ENCODE measurements around the gene C1R.

C1R gene

DNA sequence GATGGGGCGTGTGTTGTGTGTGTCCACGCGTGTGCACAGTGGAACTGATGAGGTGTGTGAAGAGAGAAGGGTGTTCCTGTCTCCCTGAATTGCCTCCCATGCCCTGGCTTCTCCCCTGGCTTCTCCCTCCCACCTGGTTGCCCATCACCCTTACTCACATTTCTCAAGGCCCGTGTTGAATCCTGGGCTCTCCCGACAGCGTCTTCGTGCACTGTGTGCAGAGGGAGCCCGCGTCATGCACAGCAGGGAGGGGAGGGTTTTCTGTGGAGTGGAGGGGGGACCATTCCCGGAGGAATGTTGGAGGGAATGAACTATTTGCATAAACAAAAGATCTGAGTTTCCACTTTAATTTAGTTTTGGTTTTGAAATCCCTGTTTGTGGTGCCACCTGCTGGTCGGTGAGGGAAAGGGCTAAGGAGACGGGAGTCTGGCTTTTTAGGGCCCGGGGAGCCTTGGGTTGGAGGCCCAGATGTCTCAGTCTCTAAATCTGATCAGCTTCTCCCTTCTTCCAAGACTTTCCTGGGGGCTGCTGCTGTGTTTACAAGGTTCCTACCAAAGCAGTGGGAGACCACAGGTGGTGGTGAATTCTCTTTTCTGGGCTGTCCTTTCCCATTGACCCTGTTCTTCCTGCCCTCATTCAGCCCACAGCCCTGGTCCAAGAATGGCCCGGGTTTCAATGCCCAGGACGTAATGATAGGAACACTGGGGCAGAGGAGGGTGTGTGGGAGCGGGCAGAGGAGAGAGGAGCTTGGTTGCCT is at the start of gene C1R:
TSS of gene C1R (minus strand) at position 217 of the 757 bp plus-strand sequence. CDS start at position 160, 57 bp downstream.
- FAIRE-seq (peak; percentile 17), DNase-seq (ENCODE audit: low spot score) (peak; percentile 74)

DNA sequence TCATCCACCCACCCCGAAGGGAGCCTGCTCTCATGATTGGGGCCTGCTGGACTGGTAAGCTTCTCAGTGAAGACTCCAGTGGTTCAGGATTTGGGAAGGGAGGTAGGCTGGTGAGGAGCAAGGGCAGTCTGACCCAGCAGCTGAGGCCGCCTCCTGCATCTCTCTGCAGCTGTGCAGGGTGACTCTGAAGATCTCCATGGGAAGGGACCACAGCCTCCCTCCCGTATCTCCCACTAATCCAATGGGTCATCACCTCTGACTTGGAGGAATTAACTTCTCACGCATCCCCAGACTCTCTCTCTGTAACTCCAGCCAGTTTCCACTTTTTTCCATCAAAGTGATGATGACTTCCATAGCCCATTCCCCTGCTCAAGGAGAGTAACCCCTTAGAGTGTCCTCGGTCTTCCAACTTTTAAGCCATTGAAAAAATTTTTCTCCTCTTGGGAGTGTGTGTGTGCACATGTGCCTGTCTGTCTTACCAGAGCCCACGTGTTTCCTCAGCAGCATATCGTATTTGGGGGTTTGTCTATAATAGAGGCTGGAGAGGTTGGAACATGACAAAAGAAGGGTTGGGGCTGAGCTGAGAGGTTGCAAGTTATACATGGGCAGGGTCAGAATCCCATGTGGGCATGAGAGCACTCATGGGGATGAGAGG is 49.2 kb upstream of the C1R start:
- no peak for FAIRE-seq
- DNase-seq (ENCODE audit: low spot score), result no peak

DNA sequence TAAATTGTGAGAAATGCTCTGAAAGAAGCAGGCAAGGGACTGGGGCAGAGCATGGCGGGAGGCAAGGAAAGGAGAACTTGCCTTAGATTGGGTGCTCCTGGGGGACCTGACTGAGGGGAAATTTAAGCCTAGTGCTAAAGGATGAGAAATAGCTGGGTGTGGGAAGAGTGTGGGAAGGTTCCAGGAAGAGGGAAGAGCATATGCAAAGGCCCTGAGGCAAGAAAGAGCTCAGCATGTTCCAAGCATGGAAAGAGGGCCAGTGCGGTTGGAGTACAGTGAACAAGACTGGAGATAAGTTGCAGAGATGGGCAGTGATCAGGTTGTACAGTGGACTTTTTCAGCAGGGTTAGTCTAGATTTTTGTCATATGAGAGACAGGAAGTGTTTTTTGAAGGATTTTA is 47.0 kb upstream of the C1R start:
- DNase-seq (ENCODE audit: low spot score), result no peak
- FAIRE-seq, result no peak

DNA sequence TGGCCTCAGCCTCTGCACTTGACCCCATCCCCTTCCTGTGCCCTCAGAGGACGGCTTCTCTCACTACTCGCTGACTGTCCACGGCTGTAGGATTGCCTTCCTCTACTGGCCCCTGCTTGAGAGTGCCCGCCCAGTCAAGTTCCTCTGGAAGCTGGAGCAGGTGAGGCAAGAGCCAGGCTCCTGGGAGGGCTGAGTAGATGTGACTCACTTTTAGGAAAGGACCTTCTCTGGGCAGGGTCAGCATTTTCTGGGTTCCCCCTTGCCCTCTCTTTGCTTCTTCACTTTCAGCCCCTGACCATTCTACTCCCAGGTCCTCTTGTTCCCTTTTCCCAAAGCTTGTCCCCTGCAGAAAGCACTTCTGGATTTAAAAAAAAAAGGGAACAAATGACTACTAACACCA is 45.7 kb upstream of the C1R start:
- DNase-seq (ENCODE audit: low spot score) (no peak), FAIRE-seq (peak; percentile 61)

DNA sequence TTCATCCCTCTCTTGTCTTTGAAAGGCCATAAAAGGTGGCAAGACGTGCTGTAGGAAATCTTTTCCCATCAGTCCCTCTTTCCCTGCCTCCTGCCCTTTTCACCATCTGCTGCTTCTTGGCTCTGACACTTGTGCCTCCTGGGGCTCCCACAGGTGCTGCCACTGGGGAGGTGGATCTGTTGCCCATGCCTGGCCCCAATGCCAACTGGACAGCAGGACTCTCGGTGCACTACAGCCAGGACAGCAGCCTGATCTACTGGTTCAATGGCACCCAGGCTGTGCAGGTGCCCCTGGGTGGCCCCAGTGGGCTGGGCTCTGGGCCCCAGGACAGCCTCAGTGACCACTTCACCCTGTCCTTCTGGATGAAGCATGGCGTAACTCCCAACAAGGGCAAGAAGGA is 44.4 kb upstream of the C1R start:
- DNase-seq (ENCODE audit: low spot score) (no peak), FAIRE-seq (peak; percentile 13)

DNA sequence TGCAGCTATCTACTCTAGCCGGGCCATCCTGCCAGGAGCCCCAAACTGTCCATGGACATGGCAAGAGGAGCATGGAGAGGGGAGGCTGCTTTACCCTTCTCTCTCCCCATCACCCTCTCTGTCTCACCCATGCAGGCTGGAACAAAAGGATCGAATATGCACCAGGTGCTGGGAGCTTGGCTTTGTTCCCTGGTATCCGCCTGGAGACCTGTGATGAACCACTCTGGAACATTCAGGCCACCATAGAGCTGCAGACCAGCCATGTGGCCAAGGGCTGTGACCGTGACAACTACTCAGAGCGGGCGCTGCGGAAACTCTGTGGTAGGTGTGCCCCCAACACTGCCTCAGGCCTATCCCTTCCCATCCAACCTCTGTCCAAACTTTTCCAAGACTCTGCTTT is 43.8 kb upstream of the C1R start:
- FAIRE-seq, result no peak

DNA sequence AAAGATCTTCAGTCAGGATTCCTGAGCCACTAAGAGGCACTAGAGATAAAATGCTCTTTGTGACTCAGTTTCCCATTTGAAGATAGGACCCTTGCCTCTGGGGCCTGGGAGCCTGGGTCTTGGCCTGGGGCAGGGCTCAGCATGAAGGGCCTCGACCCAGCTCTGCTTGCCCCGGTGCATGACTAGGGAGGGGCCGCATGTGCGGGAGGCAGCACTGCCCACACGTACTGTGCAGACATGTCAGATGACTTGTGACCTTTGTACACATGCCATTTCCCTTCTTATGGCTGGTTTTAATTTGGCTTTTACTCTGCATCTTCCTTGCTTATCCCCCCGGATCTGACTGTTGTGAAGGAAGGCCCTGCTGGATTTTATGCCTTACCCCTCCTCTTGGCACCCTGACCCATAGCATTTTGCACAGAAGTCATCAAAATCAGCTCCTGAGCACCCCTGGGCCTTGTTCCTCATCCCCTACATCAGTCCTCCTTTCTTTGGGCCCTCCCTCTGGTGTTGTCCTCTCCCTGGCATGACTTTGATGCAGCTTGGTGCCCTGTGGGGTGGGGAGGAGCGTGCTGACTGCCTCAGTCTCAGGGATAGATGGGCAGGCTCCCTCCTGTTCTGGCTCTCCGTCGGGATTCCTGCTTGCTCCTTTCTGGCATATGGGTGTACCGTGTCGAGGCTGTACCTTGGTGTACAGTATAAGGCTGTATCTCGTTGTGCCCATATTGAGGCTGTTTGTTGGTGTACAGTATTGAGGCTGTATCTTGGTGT is 42.3 kb upstream of the C1R start:
- FAIRE-seq, result peak; percentile 9
- no peak for DNase-seq (ENCODE audit: low spot score)

More for the DNA sequence above, 43.8 kb upstream of the C1R start:
- no peak for DNase-seq (ENCODE audit: low spot score)

DNA sequence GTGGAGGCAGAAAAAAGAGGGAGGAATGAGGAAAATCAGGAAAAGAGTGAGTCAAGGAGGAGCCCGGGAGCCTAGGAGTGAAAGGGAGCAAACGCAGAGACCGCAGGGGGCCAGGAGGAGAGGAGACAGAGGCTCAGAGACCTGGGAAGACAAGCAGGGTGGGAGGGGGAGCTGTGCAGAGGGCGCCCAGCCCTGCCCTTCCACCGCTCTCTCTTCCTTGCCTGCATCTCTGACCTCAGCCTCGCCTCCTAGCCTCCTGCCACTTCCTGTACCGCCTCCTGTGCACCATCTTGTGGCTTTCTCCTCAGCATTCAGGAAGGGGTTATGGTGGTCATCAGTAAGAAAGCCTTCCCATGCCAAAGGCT is 39.2 kb upstream of the C1R start:
- DNase-seq (ENCODE audit: low spot score) (peak; percentile 31), FAIRE-seq (no peak)

DNA sequence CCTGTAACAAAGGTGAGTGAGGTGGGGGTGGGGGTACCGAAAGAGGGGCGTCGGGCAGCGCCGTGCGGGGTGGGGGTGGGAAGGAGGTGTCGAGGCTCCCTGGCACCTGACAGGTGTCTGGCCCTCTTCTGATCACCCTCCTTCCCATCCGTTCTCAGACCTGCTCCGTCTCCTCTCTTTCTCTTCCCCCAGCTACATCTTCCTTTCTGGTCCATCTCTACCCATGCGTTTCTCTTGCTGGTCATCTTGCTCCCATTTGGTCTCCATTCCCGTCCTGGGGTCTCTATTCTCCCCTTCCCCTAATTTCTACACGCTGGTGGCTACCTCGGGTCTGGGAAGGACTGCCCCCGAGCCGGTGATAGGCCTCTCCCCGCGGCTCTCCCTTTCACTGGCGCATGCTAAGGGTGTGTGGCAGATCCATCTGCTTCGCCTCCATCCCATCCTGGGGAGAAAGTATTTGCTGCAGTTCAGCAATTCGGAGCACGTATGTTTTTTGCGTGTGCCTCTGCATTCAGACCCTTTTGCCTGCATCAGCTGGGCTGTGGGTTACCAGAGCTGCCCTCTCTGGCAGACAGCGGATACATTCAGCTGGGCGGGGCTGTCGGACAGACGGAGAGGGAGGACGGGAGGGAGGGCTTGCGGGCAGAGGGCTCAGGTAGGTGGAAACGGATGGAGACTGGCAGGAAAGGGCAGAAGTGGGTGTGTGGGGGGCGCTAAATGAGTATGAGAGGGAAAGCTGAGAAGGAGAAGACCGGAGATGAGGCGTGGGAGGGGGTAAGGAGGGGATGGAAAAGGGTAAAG is 38.7 kb upstream of the C1R start:
- DNase-seq (ENCODE audit: low spot score) (peak; percentile 89), FAIRE-seq (peak; percentile 88)

DNA sequence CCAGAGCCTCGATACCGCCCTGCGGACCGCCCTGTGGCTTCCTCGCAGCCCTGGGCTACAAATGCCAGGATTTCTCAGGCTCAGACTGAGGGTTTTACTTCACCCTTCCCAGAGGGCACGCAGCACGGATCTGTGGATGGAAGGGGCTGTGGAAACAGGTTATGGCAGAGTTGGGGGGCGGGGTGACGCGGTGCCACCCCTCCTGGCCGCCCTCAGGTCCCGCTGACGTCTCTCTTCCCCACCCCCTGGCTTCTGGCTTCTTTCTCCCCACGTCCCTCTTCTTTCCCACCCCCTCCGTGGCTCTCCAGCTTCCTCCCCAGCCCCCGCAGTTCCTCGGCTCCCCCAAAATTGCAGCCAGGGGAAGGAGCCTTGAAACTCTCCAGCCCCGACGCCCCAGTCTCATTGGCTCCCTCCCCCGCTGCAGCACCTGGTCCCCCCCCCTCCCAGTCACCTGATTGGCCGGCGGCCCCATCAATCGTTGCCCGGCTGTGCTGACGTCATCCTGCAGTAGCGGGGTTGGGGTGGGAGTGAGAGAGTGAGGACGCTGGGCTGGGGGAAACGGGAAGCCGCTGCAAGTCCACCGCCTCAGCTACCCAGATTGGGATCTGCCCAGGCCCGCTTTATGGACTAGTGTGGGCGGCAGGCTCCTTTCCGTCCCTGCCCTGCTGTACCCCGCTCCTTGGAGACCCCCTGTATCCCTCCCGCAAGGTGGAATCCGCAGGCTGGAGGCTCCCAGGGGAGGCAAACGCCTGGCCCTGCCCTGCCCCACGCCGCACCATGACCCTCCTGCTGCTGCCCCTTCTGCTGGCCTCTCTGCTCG is 37.8 kb upstream of the C1R start, which contains the start of gene CLSTN3:
TSS of gene CLSTN3 (plus strand) at position 500 of the 820 bp plus-strand sequence. CDS start at position 778, 278 bp downstream.
- FAIRE-seq (peak; percentile 92), DNase-seq (ENCODE audit: low spot score) (peak; percentile 100)

DNA sequence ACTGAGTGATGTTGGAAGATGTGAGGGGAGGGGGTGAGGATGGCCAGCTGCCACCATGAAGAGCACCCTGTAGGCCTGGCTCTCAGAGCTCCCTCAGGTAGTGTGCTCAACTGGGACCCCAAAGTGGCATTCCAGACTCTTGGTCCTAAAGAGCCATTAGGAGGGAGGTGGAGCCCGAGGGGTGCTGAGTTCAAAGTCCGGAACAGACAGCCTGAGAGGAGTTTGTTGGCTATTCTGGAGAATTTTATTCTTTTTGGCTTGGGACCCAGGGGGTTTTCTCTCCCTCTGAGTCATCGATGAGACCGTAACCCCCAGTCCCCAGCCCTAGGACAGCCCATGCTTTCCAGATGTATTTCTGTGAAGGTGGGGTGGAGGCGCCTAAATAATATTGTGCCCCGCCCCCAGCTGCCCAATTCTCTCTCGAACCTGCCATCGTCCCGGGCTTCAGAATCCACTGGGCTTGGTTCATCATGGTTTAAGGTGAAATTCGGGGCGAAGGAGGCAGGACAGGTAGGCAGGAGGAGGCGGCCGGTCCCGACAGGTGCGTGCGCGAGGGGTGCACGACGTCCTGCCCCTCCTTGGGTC is 37.1 kb upstream of the C1R start:
- DNase-seq (ENCODE audit: low spot score) (no peak), FAIRE-seq (no peak)

DNA sequence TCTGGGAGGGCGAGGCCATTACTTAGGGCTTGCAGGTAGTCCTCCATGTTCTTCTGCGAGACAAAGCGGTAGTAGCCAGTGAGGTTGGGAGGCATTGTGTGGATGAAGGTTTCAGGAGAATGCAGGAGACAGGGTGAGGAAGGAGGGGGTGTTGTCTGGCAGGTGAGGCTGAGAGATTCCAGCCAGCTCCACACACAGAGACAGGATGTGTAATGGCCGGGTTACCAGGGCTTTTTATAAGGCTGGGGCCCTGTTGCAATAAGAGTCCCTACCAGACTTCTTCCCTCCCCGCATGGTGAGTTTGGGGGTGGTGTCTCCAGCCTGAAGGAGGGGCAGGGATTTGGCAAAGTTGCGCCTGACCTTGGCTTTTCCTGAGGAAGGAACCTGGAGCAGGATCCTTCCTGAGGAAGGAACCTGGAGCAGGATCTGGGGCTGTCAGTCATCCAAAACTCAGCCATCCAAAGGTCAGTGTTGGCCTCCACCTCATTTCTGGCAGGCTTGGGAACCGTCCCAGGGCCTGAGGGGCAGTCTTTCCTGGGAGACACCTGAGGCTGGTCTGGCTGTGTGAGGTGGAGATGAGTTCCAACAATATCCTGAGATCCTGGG is 36.5 kb upstream of the C1R start, which contains the start of gene RBP5:
TSS of gene RBP5 (minus strand) at position 209 of the 606 bp plus-strand sequence. CDS start at position 95, 114 bp downstream.
- FAIRE-seq (no peak), DNase-seq (ENCODE audit: low spot score) (no peak)

DNA sequence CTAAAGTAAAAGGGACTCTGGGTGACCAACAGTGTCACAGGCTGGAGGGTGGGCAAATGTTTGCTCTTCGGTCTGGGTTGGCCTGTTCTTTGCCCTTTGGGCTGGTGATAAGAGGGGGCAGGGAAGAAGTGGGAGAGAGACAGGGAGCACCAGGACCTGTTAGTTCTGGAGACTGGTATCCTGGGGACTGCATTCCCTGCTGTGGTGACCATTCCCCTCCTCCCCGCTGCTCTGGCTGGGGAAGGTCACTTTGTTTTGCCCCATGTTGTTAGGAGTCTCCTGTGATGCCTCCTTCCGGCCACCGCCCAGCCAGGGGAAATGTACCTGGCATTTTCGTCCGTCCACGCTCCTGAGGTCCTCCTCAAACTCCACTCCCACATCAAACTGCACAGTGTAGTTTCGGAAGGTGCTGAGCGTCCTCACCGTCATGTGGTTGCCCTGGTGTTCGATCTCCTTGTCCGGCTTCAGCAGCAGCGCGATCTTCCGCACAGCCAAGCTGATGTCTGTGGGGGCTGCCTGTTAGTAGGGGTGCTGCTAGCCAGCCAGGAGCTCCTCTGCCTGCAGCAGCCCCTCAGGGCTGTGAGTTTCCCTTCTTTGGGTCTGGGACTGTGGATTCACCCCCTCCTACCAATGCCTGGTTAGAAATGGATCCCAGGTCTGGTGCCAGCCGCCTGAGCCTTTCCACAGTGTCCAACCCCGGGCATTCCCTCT is 35.8 kb upstream of the C1R start:
- peak; percentile 40 for FAIRE-seq

DNA sequence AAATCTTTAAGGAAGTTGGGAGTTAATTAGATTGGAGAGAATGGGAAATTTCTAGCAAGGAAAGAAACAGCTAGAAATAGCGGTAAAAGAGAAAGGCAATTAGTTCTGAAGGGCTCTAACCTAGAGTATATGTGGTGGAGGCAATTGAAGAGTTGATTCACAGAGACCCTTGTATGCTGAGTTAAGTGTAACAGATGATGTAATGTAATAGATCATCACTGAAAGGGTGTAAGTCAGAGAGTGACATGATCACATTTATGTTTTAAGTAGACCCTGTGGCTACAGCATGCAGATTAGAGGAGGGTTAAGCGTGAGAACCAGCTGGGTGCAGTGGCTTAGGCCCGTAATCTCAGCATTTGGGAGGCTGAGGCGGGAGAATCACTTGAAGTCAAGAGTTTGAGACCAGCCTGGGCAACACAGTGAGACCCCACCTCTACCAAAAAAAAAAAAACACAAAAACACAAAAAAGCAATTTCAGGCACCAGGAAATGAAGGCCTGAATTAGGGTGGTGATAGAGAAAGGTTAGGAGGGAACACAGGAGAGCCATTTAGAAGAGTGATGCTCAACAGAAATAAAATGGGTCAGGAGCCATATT is 33.5 kb upstream of the C1R start:
- no peak for FAIRE-seq
- no peak for DNase-seq (ENCODE audit: low spot score)

More for the DNA sequence above, 35.8 kb upstream of the C1R start:
- DNase-seq (ENCODE audit: low spot score), result no peak

DNA sequence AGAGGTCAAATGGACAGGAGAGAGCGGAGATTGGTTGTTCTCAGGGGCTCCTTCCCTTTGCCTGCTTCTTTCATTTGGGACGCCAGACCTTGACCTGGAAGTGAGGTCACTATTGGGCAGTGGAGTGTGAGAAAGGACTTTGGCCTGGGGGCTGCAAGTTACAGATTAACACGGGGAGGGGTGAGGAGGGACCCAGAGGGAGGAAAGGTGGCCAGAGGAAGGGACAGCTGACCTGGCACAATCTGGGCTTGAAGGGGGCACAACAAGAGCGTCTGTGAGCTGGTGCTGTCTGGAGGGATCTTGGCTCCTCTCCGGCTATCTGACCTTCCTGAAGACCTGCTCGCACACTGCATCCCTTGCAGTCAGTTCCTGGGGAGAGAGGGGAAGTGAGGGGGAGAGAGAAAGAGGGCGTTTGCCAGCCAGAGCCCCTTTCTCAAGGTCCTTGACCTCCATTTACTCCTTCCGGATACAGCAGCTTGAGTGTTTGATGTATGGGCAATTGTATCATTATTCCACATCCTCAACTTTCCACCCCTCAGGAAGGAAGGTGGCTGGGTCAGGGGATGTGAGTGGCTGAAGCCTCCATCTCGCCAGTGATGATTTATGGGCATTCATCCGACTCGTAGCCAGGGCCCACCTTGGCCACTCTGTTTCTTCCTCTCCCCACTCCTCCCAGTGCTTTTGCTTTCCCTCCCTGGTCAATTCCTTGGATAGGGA is 31.7 kb upstream of the C1R start:
- FAIRE-seq (no peak), DNase-seq (ENCODE audit: low spot score) (no peak)

DNA sequence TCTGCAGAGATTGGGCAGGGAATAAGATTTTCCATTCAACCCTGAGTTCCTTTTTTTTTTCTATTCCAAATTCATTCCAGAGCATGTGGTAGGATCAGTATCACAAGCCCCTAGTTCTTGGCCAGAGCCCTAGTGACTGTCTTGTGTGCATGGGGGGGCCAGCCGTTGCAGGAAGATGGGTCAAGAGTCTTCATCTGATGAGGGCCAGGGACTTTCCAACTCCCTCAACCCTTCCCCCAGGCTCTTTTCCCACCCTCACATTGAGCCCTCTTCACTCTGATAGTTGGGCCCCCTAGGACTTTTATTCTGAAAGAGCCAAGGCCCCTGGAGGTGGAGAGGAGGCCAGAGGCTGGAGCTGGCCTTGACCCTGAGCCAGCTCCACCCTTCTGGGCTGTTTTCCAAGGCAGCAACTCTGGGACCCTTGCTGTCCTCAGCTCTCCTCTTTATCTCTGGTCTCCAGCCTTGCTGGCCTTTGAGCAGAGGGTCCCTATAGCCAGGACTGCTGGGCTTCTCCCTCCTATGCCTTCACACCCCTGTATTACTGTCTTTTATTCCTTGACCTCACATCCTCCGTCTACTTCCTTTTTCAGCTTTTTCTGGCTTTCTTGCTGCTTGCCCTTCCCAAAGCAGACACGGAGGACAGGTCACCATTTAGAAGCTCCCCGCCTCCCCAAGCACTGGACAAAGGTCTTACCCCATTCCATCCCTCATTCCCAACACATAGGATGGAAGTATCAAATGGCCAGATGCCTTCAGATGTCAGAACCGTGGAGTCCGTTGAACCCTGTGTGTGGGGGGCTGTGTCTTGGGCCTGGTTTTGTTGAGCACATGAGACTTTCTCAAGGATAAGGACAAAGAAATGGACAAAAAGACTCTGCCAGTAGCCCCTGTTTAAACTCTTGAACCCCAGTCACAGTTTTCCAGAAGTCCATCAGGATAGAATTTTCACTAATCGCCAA is 30.8 kb upstream of the C1R start:
- FAIRE-seq, result no peak
- no peak for DNase-seq (ENCODE audit: low spot score)

DNA sequence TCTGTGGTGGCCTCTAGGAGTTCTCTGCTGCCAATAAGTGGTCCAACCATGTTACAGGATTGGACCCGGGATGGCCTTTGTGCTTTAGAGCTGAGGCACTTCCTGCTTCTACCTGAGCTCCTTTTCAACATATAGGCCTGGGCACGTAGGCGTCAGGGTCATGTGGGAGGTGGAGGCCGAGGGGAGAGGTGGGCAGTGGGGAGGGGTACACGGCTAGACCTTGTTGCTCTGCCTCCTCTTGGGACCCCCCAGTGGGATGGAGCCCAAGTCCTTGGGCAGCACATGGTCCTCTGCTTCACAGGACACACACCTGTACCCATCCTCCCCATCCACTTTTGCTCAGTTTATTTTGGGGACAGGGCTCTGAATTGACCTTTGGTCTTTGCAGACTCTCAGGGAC is 29.1 kb upstream of the C1R start:
- FAIRE-seq (no peak), DNase-seq (ENCODE audit: low spot score) (no peak)
